Hematopoietic multipotent progenitor cell treated with erythropoietin and hydrocortisone succinate and interleukin-3 and kit ligand, for 8 days (in vitro differentiated cells): ENCODE results near the gene ALDH3B1.

Experiments
- DNase-seq: peaks from one replicate; pipeline ENCODE4 v3.0.0-alpha.2; 2015

The ALDH3B1 gene

DNA sequence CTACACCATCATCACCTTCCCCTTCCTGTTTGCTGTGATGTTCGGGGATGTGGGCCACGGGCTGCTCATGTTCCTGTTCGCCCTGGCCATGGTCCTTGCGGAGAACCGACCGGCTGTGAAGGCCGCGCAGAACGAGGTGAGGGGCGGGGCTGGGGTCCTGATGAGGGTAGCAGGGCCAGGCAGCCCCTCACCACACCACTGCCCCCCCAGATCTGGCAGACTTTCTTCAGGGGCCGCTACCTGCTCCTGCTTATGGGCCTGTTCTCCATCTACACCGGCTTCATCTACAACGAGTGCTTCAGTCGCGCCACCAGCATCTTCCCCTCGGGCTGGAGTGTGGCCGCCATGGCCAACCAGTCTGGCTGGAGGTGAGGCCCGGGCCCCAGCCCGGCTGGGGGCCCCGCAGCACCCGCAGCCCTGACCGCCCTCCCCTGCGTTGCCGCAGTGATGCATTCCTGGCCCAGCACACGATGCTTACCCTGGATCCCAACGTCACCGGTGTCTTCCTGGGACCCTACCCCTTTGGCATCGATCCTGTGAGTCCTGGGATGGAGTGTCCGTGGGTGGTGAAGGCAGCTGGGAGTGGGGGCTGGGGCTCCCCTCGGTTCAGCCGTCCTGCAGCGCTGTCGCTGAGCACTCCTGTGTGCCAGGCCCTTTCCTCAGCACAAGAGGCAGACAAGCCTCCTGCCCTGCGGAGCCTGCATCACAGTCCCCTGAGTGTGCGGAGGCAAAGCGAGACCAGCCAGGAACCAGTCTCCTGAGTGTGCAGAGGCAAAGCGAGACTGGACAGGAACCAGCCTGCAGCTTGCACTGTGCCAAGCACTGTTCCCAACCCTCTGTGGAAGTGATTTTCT, 37.5 kb downstream of the ALDH3B1 start:
- DNase-seq, result no peak

DNA sequence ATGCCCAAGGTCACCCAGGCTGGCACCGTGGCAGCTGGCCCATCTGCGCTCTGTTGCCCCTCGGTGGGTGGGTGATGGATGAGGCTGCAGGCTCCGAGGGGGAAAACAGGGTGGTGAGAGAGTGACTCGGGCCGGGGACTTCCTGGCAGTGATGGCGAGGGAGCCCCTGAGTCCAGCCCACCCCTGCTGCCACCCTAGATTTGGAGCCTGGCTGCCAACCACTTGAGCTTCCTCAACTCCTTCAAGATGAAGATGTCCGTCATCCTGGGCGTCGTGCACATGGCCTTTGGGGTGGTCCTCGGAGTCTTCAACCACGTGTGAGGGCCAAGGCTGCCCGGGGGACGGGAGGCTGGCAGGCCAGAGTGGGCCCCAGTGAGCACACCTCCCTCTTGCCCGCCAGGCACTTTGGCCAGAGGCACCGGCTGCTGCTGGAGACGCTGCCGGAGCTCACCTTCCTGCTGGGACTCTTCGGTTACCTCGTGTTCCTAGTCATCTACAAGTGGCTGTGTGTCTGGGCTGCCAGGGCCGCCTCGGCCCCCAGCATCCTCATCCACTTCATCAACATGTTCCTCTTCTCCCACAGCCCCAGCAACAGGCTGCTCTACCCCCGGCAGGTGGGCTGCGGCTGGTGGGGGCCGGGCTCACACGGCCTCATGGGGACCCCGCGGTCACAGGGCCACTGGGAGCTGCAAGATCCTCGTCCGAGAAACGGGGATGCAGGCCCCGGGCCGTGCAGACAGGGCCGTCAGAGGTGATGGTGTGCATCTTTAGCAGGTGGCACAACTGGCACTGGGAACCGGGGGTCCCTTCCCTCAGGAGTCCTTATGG, 38.8 kb downstream of the ALDH3B1 start:
- DNase-seq, result no peak

DNA sequence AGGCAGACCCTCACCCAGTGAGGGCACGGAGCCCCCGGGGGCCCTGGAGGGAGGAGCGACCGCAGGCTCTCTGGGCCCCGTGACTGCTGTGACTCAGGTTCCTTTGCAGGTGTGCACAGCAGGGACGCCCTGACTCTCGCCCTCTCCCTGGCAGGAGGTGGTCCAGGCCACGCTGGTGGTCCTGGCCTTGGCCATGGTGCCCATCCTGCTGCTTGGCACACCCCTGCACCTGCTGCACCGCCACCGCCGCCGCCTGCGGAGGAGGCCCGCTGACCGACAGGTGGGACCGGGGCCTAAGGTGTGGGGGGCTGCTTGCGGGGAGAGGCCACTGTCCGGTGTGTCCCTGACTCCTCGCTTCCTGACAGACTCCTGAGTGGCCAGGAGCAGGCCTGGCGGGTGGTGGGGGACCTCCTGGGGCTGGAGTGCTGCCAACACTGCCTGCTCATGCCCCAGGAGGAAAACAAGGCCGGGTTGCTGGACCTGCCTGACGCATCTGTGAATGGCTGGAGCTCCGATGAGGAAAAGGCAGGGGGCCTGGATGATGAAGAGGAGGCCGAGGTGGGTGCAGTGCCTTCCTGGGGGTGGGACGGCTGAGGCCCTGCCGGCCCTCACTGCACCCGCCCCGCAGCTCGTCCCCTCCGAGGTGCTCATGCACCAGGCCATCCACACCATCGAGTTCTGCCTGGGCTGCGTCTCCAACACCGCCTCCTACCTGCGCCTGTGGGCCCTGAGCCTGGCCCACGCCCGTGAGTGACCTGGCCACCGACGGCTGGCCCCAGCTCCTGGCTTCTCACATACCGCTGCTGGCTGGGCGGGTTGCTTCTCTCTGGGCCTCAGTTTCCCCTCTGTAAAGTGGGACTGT, 39.6 kb downstream of the ALDH3B1 start:
- DNase-seq, result no peak

DNA sequence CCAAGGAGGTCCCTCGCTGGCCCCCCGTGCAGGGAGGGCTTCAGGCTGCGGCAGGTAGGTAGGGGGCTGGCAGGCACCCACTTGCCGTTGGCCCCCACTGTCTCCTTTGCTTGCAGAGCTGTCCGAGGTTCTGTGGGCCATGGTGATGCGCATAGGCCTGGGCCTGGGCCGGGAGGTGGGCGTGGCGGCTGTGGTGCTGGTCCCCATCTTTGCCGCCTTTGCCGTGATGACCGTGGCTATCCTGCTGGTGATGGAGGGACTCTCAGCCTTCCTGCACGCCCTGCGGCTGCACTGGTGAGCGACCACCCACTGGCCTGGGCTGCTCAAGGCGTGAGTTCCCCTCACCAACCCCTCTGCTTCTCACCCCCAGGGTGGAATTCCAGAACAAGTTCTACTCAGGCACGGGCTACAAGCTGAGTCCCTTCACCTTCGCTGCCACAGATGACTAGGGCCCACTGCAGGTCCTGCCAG, 40.3 kb downstream of the ALDH3B1 start:
- DNase-seq, result no peak

DNA sequence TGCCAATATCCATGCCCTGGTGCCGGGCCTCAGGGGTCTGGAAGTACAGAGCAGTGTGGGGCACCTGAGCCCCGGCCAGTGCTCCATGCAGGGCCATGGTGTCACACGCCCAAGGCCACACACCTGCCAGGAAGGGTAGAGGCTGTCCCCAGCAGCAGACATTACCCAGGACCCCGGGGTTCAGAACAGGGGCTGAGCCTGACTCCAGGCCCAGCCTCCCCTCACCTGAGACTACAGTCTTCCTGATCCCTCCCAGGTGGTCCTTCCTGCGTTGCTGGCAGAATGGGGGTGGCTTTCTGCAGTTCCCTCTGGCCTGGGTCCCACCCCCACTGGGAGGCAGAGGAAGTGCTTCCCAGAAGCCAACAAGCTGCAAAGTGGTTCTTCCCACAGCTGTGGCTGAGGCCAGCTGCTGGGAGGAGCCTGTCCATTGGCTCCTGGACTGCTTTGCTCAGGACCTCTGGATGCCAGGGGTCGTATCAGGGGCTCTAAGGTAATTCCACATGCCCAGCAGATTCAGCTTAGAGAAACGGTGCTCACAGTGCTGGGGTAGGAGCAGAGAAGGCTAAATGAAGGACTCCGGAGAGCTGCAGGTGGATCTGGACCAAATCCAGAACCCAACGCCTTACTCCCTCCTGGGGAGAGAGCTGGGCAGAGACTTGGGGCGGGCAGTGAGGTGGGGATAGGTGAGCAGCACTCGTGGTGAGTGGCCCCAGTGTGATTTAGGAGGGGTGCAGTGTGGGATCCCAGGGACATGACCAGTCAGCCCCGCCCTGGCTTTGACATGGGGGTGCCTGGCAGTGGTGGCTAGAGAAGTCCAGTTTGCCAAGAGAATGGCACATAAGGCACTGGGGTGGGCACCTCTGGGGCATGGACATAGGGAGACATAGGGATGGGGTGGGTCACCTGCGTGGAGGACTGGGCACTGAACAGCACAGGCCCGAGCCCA, 41.3 kb downstream of the ALDH3B1 start:
- no peak for DNase-seq

DNA sequence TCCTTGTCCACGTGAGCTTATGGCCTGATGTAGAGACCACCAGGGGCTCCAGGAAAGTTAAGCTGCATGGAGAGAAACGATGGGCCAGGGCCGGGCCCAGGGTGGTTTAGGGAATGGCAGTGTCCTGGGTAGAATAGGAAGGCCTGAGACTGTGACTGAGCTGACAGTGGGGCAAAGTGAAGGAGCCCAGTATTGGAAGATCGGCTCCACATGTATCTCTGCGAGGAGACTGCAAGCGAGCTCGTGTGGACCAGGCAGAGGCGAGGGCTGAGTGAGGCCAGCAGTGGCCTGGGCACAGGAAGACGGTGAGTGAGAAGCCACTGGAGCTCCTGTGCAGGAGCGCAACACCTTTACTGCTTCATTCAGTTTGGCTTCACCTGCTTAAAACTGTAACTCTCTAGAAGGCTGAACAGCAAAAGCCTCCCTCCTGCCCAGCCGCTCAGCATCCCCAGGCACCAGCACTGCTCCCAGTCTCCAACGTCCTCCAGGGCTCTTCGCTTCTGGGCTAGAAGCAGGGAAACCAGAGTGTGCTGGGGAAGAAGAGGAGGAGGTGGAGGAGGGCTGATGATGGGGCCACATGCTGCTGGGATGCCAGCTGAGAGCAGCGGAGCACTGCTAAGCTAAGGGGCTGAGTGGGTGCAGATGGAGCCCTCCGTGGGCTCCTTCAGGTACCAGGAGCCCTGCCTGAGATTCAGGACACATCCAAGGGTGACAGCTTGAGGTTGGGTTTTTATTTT, 42.2 kb downstream of the ALDH3B1 start:
- no peak for DNase-seq

DNA sequence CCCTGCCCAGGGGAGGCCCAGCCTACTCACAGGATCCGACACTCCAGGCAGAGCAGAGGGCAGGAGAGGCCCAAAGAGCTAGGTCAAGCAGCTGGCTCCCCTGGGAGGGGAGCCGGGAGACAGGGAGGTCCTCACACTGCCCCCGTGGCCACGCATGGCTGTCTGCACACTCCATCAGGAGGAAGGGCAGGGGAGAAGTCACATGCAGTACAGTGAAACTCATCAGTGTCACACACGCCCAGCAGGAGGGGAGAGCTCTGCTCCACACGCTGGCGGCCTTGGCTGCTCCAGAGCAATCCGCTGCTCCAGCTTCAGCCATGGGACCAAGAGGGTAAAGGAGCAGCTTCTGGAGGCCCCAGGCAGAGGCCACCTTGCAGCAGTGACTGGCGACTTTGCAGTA, 43.0 kb downstream of the ALDH3B1 start:
- DNase-seq, result no peak

DNA sequence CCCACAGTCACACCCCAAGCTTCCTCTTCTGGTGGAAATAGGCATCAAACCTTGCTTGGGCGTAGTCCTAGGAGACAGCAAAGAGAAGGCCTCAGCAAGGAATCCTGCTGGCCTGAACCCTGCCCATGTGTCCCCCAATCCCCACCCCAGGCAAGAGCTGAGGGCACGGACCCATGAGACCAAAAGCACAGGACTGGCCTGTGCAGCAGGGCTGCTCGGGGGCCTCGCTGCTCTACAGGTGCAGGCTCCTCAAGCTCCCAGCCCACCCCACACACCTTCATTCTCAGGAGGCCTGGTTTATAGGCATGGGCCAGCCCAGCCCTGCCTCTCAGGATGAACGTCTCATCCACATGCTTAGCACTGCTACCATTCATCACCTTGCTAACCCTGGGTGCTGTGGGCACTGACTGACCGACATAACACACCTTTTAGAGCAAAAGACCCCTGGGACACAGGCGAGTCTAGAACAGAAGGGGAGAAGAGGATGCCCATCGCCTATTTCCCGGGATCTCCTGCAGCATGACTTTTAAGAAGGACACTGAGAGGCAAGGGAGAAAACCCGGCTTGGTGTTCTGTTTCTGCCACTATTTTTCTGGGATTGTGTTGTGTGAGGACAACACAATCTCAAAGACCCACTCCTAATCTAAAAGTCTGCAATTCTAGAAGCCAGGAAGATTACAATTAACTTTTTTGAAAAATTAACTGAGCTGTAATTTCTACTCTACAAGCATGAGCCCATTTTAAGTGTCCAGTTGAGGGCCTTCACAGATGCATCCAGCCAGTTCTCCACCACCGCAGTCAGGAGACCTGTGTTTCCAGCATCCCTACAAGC, 44.1 kb downstream of the ALDH3B1 start:
- DNase-seq, result no peak

DNA sequence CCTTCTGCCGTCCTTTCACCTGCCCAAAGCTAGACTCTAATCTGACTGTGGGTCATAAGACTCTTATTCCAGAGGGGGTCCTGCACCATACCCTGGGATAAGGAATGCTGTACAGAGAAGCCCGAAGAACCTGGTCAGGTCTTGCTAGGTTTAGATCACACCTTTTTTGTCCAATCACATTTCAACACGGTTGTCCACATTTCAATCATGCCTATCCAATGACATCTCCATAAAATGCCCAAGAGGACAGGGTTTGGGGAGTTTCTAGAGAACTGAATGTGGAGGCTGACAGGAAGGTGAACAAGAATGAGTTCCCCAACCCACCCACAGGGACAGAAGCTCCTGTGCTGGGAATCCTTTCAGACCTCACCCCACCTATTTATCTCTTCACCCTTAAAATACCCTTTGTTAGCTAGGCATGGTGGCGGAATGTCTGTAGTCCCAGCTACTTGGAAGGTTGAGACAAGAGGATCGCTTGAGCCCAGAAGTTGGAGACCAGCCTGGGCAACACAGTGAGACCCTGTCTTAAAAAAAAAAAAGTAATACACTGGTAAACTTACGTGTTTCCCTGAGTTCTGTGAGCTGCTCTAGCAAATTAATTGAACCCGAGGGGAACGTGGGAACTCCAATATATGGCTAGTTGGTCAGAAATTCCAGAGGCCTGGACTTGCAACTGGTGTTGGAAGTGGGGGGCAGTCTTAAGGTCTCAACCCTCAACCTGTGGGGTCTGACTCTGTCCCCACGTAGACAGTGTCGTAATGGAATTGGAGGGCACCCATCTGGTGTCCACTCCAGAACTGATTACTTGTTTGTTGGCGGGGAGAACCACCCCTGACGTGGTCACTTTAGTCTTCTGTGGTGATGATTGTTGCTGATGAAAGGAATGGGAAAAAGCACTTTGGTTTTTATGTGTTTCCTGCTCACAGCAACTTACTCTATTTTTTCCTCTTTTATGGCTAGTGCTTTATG, 46.5 kb downstream of the ALDH3B1 start:
- DNase-seq, result no peak

DNA sequence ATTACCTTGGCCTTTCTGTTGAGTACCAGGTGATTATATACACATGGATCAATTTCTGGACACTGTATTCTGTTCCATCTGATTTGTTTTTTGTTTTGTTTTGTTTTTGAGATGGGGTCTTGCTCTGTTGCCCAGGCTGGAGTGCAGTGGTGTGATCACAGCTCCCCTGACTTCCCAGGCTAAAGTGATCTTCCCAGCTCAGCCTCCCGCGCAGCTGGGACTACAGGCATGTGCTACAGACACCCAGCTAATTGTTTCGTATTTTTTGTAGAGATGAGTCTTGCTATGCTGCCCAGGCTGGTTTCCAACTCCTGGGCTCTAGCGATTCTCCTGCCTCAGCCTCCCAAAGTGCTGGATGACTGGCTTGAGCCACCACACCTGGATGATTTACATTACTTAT, 47.7 kb downstream of the ALDH3B1 start:
- DNase-seq, result no peak

DNA sequence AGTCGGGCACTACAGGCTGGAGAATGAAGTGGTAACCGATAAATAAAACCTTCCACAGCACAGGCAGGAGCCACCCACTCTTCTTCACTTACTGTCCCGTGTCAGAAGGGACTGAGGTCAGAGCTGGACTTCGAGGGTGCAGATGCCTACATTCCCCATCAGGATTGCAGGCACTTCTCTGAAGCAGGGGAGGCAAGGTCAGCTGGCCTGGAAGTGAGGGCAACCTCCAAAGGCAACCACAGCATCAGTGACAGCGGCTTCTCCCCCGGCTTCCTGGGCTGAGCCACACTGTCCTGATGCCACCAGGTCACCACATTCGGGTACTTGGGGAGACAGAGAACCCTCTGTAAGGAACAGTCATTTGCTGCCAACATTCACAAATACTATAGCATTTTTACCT, 51.4 kb downstream of the ALDH3B1 start:
- no peak for DNase-seq

DNA sequence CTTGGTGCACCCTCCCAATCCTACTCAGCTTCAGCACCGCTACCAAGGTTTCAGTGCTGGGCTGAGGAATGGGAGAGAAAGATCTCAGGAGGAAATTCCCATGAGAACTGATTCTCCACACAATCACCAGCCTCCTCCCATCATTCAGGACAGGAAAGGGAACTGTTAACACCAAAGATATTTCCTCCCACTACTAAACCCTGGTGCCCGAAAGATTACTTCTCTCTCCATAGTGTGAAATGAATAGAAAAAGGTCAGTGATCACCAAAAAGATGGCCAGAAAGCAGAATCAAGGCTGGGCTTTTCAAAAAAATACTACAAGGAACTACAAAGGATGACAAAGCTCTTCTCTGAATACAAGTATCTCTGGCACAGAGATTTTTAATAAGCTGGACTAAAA, 54.8 kb downstream of the ALDH3B1 start:
- no peak for DNase-seq

DNA sequence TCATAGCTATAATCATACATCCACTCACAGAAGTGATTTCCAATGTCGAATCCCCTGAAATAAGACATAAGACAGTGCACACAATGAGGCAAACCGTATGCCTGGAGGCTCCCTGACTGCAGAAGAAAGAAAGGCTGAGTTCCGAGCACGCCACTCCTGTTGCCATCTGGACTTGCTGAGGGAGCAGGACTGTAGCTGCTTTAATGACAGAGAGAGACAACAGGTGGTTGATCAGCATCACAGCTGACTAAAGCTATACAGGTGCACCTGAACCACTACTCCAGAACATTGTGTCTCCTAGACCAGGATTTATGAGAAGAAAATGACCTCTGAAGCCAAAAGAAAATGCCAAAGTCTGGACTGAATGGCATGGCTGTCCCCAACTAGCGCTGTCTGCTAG, 55.7 kb downstream of the ALDH3B1 start:
- no peak for DNase-seq

DNA sequence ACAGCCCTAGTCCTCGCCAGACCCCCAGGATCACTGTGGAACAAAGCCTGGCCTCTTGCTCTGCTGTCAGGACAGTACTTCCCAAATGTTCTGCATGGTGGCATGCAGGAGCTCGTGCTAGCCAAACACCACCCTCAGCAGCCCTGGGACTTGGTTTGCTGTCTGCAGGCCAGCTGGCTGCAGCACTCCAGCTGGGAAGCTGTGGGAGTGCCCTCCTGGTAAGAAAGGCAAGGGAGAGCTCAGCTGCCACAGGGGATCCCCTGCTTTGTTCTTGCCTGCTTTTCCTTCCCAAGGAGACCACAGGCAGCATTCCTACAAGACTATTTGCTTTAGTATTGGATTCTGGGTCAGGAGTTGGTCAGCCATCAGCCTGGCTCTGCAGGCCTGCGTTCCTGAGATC, 56.6 kb downstream of the ALDH3B1 start:
- no peak for DNase-seq

DNA sequence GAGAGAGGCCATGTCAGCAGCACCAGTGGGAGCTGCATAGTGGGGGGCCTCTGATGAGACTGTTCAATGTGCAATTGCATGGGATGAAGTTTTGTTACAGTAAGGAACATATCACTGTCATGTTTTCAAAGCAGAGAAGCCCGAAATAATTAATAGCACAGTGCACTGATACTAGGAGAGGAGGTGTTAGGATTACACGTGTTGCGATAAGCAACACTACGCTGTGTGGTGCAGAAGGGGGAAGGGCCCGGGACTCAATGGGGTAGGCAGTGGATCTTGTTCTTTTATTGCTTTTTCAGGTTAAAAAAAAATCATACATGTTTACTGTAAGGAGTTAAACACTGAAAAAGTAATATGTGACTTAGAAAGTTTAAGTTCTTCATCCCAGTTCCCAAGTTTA, 57.9 kb downstream of the ALDH3B1 start:
- no peak for DNase-seq

DNA sequence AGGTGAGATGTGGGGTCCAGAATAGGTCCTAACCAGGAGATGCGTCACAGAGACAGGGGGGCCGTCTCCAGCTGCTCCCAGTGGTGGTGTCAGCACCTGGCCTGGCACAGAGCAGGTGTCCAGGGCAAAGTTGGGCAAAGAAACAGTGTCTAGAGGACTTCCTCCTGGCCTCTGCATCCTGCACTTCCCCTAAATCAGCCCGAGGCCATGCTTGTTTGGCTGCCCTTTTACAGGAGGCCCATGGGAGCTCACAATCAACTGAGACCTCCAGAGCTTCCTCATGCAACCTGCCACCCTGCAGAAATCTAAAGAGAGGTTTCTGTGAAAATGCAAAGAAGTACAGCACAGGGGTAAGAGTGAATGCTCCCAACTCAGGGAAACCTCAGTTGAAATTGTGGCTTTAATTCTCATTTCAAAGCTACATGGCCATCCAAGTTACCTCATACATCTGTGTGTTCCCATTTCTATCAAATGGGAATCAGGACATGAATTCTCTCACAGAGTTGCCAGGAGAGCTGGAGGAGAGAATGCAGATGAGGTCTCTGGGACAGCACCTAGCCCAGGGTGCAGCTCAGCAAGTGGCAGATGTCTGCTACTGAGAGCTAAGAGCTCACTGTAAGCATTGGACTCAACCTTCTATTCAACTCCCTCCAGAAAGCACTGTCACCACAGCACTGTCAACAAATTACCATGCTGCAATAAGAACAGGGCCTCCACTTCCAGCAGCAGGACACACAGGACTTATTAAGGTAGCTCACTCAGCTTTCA, 61.3 kb downstream of the ALDH3B1 start:
- no peak for DNase-seq

DNA sequence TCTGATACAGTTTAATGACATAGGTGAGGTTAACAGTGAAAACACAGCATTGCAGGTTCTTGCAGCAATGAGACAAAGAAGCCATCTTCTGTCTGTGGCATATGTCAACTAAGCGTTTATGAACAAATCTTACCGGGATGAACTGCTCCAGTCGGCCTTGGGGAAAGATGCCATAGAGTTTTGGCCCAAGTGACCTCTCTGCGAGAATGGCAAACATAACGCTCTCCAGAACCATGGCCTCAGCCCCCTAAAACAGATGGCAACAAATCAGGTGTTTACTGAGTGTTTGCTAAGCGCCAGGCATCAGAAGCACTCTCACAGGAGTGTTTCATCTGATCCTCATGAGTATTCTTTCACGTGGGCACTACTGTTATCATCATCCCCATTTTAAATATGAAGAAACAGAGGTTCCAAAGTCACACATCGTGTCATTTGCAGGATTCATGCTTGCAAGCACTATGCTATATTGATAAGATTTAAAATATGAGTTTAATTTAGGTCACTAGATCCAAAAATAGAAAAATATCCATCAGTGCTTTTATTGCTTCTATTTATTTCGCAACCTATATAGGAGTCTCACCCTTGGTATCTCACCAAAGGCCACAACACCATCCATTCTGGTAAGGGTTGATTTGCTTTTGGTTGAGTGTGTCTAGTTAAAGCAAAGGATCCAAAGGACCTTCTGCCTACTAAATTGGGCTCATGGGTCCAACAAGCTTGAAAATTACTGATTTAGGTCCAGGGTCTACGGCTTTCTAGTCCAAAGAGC, 64.6 kb downstream of the ALDH3B1 start:
- DNase-seq, result no peak
